HG02970 (cell line): ENCODE data around the gene VPS35.
"Not testable (repeated sequence)": the region's sequence is repeated elsewhere in the genome, so short reads cannot be mapped to it uniquely, and the experiment has no call there.

Experiments
- ATAC-seq: cut with Tn5 transposase; IDR thresholded peaks from one replicate; pipeline ENCODE4 v1.9.1; 2021; ENCODE audit warnings: mild to moderate bottlenecking, moderate library complexity, moderate number of reproducible peaks; ENCODE audit not compliant: unreplicated experiment, low FRiP score

VPS35 gene

DNA sequence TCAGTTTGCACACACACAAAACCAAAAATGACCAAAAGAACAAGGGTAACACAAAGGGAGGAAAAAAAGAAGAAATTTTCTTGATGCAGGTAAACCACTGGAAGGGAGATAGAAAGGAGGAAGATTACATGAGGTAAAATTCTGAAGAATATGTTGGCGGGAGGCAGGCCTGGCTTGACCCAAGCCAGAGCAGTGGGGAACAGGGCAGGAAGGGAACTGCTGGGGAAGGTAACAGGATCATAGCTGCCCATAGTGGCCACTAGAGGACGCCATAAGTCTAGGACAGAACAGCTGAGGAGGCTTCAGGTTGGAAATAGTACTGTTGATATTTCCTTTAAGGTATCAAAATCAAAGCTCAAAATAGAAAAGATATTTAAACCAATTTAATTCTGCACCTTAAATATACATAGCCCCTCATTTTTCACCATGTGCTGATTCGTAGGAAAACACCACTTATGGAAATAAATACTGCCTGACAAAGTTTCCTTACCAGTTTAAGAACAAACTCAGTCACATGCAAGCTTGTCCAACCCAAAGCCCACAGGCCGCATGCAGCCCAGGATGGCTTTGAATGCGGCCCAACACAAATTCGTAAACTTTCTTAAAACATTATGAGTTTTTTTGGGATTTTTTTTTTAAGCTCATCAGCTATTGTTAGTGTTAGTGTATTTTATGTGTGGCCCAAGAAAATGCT, 15.5 kb downstream of the VPS35 start:
- no peak for ATAC-seq

DNA sequence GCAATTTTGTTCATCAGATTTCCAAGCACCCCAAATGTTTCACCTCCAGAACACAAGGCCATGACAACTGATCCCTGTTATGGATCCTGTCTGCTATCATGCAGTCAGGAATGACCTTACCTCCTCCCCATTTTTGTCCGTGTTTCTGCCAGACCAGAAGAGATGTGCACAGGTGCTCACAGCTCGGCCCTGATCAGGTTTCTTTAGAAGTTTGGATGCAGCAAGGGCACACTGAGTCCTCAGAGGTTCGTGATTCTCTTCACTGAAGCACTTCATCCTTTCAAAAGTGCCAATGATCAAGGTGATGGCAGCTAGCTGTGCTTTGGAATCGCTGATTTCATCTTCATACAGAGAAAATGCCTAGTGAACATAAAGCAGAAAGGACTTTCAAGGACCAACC, 26.9 kb downstream of the VPS35 start:
- no peak for ATAC-seq

DNA sequence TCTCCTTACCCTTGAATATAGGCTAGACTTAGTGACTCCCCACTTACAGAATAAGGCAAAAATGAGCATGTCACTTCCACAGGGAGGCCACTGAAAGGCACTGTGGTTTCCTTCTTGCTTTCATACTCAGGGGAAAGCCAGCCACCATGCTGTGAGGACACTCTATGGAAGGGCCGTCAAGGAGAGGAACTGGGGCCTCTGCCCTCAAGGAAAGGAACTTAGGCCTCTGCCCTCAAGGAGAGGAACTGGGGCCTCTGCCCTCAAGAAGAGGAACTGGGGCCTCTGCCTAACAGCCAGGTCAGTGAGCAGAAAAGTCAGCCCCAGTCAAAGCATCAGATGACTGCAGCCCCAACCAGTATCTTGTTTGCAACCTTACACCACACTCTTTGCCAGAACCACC, 30.1 kb downstream of the VPS35 start:
- ATAC-seq, result no peak

DNA sequence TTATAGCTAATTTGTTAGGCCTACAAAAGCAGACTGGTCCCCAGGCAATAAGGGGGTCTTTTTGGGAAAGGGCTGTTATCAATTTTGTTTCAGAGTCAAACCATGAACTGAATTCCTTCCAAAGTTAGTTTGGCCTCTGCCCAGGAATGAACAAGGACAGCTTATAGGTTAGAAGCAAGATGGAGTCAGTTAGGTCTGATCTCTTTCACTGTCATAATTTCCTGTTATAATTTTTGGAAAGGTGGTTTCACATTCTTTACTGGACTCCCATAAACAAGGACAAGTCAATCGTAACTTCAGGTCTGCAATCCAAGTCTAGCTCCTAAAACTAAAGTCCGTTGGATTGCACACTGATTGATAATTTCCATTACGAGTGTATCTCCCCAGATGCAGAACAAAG, 37.7 kb downstream of the VPS35 start:
- ATAC-seq, result no peak

DNA sequence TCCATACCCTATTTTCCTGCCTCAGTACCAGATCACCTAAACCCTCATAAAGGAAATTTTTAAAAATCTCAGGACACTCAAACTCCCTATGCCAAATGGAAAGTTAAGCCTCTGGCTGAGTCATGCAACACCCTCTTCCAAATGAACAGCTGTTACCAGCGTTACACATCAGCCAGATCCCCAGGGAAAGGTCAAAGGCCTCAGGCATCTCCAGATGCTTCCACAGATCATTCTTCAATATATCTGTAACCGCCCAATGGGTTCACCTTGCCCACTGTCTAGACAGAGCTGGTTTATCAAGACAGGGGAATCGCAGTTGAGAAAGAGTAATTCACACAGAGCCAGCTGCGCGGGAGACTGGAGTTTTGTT, 38.7 kb downstream of the VPS35 start:
- no peak for ATAC-seq

DNA sequence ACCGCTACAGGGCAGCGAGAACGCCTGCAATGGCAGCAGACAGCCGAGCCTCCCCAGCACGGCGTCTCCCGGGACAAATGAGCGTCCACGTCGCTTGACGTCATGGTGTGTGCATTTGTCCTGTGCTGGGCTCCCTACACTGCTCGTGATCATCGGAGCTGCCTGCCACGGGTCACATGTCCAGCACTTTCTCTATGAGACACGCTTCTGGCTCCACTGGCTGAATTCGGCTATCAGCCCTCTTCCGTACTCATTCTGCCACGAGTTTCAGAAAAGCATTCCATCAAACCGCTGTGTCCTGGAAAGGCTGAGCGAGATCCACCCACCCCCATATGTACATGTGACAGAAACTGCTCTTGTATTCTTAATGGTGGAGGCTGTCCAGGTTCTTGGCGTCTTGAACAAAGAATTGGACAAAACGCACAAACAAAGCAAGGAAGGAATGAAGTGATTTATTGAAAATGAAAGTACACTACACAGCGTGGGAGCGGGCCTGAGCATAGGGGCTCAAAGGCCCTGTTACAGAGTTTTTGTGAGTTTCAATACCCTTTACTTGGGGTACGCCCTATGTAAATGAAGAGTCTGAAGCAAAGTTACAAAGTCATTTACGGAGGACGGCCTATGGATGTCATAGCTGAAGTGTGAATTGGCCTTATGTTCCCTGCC, 39.3 kb downstream of the VPS35 start:
- no peak for ATAC-seq

DNA sequence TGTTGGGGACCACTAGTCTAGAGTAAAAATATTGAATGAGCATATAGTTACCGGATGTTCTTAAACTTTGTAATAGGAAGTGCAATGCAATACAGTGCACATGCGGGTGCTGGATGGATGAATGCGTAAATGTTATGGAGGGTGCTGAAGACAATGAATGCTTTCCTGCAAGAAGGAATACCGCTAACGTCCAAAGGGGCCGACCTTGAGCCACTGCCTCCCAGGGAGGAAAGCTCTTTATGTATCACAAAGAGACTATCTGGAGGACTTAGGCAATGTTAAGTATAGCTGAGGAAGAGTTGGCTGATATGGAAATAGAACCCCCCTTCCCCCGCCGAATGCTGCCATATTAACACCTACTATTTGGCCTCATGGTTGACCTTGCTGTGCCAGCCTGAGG, 40.3 kb downstream of the VPS35 start:
- ATAC-seq, result no peak

DNA sequence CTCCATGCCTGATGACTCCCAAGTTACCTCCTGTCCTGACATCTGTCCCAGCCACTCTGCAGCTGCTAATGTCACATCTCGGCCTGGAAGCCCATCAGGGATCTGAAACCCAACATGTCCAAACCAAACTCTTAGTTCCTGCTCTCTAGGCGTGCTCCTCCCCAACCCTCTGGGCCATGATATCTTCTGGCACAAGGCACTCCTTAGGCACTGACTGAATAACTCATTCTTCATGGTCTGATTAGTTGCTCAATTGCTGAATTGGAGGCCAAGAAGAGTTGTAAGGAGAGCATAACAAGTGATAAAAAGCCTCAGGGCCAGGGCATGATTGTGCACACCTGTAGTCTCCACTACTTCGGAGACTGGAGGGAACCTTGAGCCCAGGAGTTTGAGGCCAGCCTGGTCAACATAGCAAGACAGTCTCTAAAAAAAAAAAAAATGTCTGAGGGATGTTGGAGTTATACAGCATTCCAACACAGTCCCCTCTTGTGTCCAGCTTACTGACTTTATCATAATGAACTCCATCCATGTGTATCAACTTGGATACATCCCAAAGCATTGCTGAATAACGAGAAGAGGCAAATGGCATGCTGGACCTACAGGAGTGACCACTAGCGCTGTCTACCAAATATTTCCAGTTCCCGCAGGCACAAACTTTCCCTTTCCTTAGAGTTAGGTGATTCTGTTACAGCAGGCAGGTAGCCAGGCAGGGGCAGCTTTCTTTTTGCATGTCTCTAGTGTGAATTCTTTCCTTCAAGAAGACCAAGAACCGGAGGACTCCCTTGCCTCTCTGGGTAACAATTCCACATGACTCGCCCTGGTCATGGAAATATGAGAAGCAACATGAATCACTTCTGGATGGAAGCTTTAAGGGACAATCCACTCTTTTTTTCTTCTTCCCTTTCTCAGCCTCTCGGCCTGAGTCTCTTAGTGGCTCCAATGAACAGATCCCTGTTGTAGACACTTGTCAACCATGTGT, 49.7 kb downstream of the VPS35 start:
- ATAC-seq, result no peak

DNA sequence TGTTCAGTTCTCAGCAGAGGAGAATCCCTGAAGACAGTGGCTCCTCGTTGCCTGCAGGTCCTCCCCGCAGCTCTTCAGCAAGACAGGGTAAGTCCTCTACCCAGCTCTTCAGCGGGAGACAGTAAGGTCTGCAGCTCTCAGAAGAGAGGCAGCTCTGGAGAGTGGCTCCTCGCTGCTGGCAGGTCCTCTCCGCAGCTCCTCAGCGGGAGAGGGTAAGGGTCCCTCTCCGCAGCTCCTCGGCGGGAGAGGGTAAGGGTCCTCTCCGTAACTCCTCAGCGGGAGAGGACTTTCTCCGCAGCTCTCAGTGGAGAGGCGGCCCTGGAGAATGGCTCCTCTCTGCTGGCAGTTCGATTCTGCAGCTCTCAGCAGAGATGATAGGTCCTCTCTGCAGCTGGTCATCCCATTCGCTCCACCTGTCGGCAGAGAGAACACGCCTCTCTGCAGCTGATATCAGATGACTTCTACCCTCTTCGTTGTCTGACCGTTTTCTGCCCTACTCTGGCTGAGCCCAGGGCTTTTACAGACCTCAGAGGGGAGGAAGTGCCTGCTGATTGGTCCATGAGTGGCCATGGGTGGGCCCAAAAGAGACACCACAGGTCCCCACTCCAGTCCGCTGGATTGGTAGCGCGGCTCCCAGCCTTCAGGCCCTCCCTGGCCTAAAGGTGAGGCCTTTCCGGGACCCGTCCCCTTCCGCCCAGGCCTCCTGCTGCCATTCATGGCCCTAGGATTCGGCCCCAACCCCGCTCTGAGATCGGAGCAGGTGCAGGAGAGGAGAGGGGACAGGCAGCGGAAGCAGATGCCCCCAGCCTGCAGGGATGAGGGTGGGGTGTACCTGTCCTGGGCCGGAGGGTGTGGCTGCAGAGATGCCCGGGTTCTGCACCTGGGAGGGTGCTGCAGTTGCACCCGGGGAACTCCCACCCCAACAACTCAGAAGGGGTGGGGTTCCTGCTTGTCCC, 55.9 kb downstream of the VPS35 start:
- no peak for ATAC-seq

DNA sequence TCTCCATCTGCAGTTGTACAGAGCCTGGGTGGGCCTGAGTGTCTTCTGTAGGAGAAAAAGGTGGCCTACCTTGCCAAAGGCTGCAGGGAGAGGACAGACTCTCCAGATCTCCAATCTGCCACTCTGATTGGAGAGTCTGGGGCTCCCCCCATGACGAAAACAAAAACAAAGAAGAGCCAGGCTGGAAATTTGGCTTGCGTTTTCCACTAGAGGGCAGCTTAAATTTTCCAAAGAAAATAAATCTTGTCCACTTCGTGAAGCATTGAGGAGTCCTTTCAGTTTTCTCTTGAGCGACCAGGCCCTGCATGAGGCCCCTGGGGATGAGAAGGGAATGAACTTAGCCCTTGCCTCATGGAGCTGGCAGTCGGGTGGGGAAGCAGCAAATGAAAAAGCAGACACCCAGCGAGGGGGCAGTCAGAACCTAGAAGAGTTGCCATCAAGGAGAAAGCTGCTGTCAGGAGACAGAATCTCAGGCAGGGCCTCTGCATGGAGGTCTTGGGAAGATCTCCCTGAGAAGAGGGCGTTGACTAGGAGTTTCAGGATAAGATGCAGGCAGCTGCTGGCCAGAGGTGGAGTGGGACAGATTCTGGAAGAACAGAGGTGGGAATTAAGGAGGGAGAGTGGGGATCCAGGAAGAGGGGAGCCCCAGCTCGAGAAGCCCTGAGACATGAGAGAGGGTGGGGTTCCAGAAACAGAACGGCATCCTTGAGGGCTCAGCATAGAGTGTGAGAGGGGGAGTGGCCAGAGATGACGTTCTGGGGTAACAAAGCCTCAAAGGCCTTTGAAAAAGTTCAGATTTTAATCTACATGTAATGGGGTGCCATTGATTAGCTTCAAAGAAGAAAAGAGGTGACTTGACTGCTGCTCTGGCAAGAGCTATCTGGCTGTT, 59.4 kb downstream of the VPS35 start:
- no peak for ATAC-seq

DNA sequence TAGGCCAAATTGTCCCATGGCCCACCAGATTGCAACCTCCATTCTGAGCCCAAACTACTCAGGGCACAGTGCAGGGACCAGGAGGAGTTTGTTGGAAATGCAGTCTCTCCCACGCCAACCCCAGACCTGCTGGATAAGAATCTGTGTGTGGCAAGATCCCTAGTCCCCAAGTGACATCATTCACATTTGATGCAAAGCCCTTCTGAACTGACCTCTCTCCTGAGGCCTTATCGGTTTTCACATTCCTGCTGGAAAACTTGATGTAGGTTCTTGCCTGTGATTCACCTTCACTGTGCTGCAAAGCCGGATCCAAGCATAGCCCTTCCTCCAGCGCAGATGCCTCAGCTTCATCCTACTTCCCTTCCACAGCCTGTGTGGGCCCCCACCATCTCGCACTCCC, 61.2 kb downstream of the VPS35 start:
- ATAC-seq, result no peak

DNA sequence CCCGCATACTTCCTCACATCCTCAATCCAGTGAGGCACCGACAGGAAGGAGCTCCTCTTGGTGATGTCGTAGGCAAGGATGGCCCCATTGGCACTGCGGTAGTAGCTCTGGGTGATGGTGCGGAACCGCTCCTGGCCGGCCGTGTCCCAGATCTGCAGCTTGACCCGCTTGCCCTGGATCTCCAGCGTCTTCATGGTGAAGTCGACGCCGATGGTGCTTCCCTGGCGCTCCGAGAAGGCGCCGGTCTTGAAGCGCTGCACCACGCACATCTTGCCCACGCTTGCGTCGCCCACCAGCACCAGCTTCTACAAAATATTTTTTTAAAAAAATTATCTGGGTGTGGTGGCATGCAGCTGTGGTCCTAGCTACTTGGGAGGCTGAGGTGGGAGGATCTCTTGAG, 62.3 kb downstream of the VPS35 start:
- ATAC-seq, result not testable (repeated sequence)

DNA sequence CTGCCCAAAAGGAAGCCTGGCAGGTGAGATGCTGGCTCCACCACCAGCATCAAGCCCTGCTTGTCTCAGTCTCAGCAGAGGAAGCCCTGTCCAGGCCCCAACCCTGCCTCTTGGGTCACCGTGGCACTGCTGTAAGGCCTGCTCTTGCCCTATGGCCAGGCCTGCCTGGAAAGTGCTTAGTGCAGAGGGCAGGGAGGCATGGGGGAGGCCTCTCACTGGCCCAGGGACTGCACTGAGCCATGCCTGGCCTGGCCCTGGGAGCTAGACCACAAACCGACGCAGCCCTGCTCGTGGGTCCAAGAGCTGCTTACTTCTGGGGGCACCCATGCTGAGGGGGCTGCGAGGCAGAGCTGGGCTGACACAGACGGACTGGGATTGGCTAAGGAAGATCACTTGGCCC, 64.1 kb downstream of the VPS35 start:
- not testable (repeated sequence) for ATAC-seq

DNA sequence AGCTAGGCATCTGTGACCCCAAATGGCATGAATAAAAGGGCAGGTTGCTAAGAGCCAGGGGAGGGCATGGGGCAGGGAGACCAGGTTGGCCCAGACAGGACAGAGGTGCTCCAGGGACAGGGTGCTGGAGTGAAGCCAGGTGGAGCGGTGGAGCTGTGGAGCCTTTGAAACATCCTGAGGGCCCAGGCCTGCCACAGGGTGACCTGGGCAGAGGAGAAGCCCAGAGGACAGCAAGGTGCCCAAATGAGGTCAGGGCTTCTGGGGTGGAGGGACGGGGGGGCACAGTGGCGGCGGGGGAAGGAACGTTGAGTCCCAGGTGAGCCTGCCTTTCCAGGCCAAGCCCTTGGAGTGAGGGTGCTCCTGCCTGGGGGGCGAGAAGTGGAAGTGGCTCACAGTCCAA, 65.3 kb downstream of the VPS35 start:
- ATAC-seq, result not testable (repeated sequence)

DNA sequence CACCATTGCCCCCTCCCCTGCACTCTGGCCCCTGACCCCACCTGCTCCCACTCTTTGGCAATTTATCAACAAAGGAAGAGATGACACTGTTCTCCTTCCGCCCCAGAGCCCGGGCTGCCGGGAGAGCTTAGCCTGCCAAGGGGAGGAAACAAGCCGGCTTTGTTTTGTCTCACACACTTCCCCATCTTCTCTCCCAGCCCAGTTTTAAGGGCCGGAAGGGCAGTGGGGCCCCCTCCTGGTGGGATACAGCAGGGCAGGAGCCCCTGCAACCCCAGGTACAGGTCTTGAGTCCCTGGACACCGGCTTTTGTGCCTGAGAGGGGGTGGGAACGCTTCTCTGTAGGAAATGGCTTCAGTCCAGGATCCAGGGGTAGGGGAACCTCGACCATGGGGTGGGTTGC, 65.7 kb downstream of the VPS35 start:
- not testable (repeated sequence) for ATAC-seq

DNA sequence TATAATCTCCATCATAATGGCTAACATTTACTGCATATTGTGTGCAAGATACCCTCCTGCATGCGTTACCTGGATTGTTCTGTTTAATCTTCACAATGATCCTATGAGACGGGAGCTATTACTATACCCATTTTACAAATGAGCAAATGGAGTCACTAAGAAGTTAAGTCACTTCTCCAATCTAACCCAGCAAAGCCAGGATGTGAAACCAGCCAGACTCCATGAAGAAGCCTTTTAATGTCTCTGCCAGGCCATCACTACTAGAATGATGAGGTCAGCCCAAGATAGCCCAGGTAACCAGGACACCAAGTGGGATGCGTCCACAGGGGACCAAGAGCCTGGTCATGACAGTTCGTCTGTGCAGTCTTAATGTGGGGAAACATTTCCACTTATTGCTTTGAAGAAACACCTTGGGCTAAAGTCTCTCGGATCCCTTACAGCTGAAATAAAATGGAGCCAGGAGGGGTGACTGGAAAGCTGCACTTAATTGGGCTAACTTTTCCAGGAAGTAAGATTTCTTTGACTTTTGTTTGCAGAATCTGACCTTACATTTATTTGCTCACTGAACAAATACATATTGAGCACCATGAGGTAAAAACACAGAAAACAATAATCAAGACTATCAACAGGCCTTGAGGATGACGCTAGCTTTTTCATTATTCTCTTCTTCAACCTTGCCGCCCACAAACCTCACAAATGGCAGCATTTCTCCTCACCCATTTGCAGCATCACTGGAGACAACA, 66.9 kb downstream of the VPS35 start:
- ATAC-seq, result no peak

DNA sequence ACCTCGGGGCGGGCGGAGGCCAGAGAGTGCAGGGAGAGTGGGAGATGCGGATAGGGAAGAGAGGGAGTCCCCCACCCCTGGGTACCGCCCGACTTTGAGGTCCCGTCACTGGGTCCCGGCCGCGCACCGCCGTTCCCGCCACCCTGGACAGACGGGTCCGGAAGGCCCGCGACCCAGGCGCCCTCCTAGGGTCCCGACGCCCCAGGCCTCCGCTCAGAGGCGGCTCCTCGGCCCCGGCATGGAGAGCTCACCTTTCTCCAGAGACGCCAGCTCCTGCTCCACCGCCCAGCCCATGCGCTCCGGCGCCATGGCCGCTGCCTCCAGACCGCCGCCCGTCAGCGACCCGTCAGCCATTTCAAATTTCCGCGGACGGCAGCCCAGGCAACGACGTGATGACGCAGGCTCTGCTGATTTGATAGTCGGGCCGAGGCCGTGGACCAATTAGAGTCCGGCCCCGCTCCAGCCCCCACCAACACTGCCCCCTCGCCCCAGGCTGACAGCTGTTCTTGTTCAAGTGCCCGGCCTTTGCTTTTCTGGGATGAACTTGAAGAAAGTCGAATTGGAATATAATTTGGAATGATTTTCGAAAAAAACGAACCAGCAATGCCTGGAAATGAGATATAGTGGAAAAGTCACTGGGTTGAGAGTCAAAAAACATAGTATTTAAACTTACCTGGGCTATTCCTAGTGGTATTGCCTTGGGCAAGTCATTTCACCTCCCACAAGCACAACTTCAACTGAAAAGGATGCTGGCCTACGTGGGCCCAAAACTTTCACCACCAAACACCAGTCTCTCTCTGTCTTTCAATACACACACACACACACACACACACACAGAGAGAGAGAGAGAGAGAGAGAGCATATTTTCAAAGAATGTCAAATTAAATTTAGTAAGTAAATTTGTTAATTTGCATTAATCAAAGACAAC, 67.7 kb downstream of the VPS35 start, which contains the start of gene SHCBP1:
Gene SHCBP1, minus strand, starts transcription at position 374 of the 928 bp plus-strand sequence. Its CDS starts 20 bp downstream, at position 354.
- ATAC-seq, result peak; percentile 89
